IPS-18c (cell line): ENCODE results near the gene CMTM5.
"Not testable (repeated sequence)": the region's sequence is repeated elsewhere in the genome, so short reads cannot be mapped to it uniquely, and the experiment has no call there.

Experiments
- H3K4me3 ChIP-seq: 2 replicates; pipeline ENCODE4 v1.7.0; 2013; ENCODE audit warnings: low read depth, mild to moderate bottlenecking, low read length, moderate library complexity; ENCODE audit not compliant: insufficient read depth
- H3K9me3 ChIP-seq: one replicate; pipeline ENCODE4 v1.6.1; 2013; ENCODE audit warnings: mild to moderate bottlenecking, low read length, moderate library complexity; ENCODE audit not compliant: control insufficient read depth, insufficient read depth

The CMTM5 gene

DNA sequence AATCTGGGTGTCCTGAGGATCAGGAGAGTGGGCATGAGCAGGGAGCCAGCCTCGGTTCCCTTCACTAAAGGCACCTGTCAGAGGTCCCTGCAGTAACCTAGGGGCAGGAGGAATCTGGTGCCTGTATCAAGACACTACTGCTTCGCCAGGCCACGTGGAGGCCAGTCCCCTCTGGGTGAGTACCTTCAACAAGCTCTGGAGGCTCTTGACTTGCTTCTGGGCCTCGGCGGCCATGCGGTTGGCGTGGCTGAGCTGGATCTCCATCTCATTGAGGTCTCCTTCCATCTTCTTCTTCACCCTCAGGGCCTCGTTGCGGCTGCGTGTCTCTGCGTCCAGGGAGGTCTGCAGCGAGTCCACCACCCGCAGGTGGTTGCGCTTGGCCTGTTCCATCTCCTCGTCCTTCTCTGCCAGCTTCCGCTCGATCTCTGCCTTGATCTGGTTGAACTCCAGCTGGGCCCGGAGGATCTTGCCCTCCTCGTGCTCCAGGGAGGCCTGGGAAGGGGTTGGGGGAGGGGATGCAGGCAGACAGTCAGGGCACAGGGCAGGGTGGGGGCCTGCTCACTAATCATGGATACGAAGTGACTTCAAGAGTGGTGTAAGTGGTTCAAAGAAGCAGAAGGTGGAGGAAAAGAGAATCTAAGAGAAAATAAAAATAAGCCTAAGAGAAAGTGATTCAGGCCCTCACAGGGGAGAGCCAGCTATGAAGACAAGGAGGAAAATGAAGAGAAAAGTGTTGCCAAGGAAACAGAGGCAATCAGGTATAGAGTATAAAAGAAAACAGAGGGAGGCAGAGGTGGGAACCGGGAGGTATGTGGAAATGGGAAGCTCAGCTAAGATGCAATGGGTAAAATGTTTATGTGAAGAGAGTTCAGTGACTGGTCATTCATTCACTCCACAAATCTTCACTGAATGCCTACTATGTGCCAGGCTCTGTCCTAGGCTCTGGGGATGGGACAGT is 39.3 kb downstream of the CMTM5 start:
- H3K4me3 ChIP-seq = no peak overlapping the region
- peaks cover 2% of the 10 kb centered on the region for H3K9me3 ChIP-seq

DNA sequence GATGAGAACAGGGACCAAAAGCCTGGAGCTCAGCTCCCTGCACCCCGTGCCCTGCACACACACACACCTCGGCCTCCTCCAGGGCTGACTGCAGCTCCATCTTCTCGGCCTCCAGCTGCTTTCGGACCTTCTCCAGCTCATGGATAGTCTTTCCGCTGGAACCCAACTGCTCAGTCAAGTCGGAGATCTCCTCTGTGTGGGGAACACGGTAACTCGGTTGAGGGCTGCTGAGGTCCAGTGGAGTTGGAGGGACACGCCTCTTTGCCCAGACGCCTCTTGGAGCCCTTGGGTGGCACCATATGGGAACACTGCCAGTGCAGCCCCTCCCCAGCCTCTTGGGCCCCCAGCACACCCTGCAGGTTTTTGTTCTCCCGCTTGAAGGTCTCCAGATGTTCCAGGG is 40.0 kb downstream of the CMTM5 start:
- Histone ChIP-seq H3K9me3 (peaks cover 2% of the 10 kb centered on the region), H3K4me3 (no peak overlapping the region)

DNA sequence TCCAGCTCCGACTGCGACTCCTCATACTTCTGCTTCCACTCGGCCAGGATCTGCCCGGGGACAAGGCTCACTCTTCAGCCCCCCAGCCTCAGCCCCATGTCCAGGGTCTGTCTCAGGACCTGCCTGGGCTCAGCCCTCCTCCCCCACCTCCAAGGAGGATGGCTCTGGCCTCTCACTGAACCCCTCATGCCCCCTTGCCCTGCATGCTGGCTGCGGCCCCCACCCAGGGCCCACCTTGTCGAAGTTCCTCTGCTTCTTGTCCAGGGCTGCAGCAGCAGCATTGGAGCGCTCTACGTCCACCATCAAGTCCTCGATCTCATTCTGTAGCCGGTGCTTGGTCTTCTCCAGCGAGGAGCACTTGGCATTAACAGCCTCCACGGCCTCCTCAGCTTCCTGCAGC is 40.4 kb downstream of the CMTM5 start:
- H3K9me3 ChIP-seq, H3K4me3 ChIP-seq: not testable (repeated sequence)

DNA sequence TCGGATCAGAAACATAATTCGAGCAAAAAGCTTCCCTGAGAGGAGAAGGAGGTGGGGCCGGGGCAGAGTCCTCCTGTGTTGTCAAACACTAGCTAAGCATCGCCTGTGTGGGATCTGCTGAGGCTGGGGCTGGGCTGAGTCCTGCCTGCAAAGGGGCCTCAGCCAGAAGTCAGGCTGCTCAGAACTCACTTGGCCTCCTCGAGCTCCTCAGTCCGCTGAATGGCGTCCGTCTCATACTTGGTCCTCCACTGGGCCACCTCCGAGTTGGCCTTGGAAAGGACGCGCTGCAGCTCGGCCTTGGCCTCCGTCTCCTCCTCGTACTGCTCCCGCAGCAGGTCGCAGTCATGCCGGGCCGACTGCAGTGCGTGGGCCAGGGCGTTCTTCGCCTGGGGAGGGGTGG is 41.2 kb downstream of the CMTM5 start:
- peaks cover 2% of the 10 kb centered on the region for H3K9me3 ChIP-seq

DNA sequence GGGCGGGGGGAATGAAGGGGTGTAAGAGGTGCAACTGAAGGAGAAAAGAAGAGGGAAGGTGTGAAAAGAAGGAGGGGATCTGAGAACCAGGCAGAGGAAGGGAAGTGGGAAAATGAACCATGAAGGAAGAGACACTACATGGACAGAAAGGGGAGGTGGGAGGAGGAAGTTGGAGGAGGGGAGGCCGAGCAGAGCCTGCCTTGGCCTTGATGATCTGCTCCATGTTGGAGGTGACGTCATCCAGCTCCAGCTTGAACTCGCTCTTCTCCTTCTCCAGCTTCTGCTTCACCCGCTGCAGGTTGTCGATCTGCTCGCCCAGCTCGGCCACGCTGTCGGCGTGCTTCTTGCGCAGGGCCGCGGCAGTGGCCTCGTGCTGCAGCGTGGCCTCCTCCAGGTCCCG is 42.8 kb downstream of the CMTM5 start:
- H3K9me3 ChIP-seq, H3K4me3 ChIP-seq: not testable (repeated sequence)

More for the DNA sequence above, 41.2 kb downstream of the CMTM5 start:
- no peak overlapping the region for H3K4me3 ChIP-seq

DNA sequence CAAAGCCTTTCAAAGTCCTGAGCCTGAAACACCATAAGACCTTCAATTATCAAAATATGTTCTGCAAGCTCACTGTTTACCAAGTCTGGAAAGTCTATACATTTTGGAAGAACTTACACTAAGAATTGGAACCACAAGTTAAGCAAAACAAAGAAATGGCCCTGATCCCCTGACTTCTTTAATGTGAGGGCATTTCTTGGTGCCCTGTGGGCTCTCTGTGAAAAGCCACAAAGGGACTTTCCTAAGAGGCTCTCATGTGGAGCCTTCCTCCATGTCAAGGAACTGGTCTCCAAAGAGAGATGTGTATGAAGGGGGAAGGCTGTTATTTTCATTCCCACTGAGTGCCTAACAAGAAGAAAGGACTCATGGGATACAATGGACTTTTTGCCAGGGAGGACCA is 44.7 kb downstream of the CMTM5 start:
- Histone ChIP-seq H3K4me3 (no peak overlapping the region), H3K9me3 (no peaks in the 10 kb centered on the region)

DNA sequence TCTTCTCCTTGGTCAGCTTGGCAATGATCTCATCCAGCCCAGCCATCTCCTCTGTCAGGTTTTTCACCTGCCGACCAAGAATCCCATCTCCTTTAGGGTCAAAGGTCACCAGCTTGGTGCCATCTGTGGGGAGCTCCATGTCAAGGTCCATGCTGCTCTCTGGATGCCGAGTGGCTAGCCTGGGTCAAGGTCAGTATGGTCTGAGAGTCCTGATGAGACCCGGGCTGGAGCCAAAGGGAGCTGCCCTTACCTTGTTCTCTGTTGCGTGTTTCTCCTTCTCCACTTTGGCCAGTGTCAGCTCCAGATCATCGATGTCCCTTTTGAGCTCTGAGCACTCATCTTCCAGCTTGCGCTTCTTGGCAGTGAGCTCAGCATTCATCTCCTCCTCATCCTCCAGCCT is 46.8 kb downstream of the CMTM5 start:
- Histone ChIP-seq H3K9me3 (no peaks in the 10 kb centered on the region), H3K4me3 (no peak overlapping the region)

DNA sequence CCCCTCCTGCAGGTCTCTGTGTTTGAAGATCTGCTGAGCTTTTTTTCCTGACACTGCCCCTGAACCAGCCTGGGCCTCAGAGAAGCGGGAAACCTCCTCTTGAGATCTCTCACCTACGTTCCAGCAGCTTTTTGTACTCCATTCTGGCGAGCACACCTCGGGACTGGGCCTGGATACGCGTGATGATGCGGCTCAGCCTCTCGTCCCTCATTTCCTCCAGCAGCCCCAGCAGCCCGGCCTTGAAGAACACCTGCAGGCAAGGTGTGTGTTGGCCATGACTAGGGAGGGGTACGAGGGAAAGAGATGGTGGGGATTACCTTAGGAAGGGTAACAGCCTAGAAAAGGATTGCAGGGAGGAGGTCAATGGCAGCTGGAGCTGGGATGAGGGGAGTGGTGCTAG is 48.3 kb downstream of the CMTM5 start:
- H3K9me3 ChIP-seq = no peaks in the 10 kb centered on the region

DNA sequence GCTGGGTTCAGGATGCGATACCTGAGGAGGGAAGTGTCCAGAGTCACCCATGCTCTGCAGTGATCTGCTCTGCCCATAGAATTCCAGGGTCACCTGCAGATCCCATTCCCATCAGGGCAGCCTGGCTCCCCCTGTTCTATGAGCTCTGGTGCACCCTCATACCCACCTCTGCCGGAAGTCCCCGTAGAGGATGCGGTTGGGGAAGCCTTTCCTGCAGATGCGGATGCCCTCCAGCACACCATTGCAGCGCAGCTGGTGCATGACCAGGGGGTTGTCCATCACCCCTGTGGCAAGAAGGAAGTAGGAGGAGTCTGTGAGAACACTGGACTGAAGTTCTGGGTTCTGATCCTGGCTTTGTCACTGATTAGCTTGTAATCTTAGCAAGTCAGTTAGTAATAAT is 49.0 kb downstream of the CMTM5 start:
- not testable (repeated sequence) for H3K4me3 ChIP-seq, H3K9me3 ChIP-seq

More for the DNA sequence above, 48.3 kb downstream of the CMTM5 start:
- no peak overlapping the region for H3K4me3 ChIP-seq

DNA sequence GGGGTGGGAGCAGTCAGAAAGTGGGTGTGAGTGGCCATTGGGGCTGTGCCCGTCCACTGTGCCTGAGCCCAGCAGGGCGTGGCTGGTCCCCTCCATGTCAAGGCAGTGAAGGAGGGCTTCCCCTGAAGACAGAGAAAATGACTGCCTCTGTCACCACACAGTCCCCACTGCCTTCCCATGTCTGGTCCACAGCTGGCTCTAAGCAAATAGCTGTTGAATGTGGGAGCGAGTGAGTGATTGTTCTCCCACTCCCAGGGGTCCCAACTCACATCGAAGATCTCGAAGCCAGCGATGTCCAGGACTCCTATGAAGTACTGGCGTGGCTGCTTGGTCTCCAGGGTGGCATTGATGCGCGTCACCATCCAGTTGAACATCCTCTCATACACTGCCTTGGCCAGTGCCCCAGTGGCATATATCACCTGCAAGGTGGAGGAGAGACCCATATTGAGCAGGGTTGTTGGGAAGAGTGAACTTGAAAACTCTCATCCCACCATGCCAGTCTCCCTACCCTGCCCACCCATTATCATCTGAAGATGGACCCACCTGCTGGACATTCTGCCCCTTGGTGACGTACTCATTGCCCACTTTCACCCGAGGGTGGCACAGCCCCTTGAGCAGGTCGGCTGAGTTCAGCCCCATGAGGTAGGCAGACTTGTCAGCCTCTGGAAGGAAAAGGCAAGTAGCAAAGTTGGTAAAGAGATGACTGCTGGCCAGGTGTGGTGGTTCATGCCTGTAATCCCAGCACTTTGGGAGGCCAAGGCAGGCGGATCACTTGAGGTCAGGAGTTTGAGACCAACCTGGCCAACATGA is 52.0 kb downstream of the CMTM5 start:
- no peaks in the 10 kb centered on the region for H3K9me3 ChIP-seq
- no peak overlapping the region for H3K4me3 ChIP-seq
